NCI-H82 treated with DMSO at 0.1 percent for 48 hours (cell line): ENCODE results near the gene TLE2.
A peak's percentile ranks its signal among the peaks of the same experiment; 100 is the strongest.
"Not testable (repeated sequence)": the region's sequence is repeated elsewhere in the genome, so short reads cannot be mapped to it uniquely, and the experiment has no call there.

Experiments used
- DNase-seq: peaks from one replicate; lab custom pipeline; 2025; ENCODE audit not compliant: unreplicated experiment; lab: John Stamatoyannopoulos, UW

Gene TLE2

GRCh38 chr19:3038214-3038613 is 9.1 kb upstream of the TLE2 start:
- DNase-seq: no peak

DNA sequence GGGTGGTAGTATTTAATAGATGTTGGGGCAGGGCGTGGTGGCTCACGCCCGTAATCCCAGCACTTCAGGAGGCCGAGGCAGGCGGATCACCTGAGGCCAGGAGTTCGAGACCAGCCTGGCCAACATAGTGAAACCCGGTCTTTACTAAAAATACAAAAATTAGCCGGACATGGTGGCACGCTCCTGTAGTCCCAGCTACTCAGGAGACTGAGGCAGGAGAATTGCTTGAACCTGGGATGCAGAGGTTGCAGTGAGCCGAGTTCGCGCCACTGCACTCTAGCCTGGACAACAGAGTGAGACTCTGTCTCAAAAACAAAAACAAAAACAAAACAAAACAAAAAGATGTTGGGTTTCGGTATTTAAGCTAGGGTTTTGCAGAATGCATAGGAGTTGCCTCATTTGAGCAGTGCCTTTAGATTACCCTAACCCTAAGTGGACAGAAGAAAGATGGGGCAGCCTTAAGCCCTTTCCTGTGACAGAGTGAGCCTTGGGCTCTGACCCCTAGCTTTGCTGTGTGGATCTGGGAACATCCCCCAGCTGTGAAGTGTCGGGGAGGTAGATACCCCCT is 8.0 kb upstream of the TLE2 start:
- not testable (repeated sequence) for DNase-seq

DNA sequence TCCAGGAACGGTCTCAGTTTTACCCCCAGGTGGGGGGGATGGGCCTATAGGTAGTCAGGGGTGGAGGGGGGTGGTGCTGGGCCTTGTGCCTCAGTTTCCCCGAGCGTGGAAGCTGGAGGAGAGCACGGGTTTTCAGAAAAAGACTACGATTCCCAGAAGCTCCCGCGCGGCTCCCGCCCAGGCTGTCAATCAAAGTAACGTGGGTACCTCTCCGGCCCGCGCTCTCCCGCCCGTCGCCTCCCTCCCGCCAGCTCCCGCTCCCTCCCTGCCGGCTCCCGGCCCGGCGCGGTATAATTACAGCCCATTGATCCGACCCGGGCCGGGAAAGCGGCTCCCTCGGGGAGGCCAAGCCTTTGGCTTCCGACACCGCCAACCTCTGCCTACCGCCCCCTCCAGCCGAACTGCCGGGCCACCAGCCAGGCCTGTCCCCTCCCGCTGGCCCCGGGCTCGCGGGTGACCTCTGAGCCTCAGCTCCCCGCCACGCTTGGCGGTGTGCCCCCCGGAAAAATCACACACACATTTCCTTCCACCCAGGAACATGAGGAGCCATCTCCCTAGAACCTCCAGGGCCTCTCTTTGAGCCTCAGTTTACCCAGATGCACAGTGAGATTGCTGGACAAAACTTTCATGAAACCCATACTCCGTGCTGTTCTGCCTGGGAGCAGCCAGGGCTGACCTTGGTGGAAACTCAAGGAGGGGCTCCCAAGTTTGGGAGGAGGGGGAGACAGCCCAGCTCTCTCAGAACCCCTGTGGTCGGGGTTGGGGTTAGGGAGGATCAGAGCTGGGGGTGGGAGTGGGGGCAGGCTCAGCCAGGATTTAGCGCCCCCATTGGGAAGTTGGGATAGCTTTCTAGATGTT is 7.3 kb upstream of the TLE2 start:
- DNase-seq: peak; percentile 81

DNA sequence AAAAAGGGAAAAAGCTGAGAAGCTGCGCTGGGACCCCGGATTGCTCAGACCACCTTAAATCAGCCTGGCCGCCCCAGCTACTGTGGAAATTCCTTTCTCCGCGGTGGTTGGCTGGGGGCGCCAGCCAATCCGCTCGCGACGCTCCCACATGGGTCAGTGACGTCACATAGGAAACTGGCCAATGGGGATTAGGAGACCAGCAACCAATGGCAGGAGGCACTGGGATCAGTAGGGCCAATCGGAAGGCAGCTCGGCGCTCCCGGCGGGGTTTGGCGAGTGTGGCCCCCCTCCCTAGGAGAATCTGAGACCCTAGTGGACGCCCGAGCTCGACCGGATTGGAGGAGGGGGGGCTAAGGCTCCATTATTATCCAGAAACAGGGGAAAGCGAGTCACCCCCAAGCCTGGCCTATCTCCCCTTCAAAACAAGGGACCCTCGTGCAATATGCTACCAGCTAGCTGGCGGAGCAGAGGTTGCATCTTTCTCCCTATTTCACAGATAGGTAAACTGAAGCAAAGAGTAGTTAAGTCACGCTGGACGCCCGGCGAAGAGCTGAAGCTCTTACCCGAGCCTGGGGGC is 6.5 kb upstream of the TLE2 start:
- DNase-seq: peak; percentile 97

DNA sequence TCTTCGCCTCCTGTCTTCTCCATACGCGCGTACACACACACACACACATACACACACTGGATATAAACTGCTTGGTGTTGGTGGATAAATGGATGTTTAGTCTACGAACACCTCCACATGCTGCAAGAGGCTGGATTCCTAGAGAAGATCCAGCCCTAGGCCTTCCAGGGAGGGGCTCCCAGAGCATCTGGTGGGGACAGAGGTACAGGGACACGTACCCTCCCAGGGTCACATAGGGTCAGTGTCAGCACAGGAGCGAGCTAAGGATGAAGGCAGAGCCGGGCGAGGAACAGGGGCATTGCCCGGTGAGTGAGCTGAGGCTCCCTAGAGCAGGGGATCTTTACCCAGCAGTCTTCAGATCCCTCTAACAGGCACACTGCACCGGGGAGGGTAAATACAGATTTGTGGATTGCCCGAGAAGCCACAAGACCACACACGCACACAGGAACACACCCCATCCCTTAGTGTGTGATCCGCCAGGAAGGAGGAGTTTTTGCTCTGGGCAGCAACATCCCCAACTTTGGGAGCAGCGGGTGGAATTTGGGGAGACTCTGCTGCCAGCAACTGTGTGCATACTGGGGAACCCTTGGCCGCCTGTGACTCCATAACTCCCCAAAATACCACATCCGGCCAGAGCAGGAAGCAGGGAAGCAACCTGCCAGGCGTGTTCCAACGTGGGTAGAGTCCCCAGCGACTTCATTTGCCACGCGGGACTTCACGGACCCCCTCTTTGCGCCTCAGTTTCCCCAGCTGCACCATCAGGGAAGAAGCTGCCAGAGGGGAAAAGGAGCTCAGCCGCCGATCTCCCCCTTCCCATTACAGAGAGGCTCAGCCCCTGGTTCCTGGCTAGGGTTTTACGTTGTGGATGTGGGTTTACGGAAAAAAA is 5.8 kb upstream of the TLE2 start:
- DNase-seq: no peak

DNA sequence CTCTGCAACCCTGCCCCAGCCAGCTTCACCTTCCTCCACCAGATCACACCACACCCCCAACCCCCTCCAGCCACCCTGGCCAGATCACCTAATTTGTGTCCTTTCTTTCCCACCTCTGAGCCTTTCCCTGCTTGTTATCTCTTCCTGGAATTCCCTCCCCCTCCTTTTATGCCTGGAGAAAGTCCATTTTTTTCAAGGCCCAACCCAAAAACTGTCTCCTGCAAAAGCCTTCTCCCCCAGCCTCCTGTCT is 5.3 kb upstream of the TLE2 start:
- DNase-seq: no peak

DNA sequence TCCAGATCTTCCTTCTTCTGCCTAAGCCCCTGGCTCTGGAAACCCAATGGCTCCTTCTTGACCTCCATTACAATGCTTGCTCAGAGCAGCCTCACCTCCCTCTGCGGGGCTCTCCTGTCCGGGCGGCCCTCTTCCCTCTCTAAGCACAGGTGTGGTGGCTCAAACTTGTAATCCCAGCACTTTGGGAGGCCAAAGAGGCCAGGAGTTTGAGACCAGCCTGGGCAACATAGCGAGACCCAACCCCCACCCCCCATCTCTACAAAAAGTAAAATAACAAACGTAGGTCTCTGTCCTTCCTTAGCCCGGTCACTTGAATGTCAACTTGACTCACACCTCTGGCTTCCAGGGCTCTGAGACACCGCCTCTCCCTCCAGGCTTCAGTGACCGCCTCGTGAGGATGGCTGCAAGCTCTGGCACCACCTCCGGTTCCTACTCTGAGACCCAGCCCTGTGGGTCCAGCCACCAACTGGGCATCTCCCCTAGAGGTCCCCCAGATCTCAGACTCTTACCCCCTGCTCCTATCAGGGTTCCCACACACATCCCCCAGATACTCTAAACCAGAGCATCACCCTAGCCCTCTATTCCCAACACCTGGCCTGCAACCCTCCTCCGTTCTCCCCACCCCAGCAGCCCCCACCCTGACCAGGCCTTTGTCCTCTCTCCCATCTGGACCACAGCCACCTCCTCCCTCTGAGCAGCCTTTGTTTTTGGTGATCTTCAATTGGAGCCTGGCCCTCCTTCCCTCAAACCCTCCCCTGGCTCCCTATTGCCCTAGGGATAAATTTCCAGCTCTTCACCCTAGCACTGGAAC is 4.7 kb upstream of the TLE2 start:
- no peak for DNase-seq

GRCh38 chr19:3031607-3031867 is 2.5 kb upstream of the TLE2 start:
- no peak for DNase-seq

GRCh38 chr19:3028305-3029064 is 595 bp downstream of the TLE2 start:
- no peak for DNase-seq

DNA sequence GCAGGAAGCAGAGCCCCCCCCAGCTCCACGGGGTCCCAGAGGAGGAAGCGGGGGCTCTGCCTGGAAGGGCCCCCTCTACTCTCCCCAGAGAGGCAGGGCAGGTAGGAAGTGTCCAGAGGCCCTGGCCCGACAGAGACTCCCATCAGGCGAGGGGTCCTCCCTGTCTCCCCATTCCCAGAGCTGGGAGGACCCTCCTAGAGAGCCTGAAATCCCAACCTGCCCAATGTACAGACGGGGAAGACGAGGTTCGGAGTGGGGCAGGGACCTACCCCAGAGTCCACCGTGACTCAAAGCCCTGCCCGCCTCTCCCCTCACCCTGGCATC is 1.1 kb downstream of the TLE2 start:
- no peak for DNase-seq

- DNase-seq: no peak
Measured at GRCh38 chr19:3027292-3027691, 1.8 kb downstream of the TLE2 start.

- no peak for DNase-seq
Measured at GRCh38 chr19:3026768-3027167, 2.3 kb downstream of the TLE2 start.

DNA sequence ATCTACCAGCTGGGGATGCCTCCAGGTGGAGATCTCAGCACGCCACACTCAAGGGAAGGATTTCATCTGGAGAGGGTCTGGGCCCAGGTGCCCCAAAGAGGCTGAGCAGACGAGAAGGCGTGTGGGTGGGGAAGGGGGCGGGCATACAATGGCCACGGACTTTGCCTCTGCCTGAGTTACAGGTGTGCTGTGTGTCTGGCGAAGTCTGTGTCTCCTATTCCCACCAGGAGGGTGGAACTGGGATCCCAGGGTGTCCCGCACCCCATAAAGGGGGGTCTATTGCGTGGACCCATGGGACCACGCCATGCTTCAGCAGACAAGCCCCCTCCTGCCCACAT is 3.6 kb downstream of the TLE2 start:
- DNase-seq: no peak

DNA sequence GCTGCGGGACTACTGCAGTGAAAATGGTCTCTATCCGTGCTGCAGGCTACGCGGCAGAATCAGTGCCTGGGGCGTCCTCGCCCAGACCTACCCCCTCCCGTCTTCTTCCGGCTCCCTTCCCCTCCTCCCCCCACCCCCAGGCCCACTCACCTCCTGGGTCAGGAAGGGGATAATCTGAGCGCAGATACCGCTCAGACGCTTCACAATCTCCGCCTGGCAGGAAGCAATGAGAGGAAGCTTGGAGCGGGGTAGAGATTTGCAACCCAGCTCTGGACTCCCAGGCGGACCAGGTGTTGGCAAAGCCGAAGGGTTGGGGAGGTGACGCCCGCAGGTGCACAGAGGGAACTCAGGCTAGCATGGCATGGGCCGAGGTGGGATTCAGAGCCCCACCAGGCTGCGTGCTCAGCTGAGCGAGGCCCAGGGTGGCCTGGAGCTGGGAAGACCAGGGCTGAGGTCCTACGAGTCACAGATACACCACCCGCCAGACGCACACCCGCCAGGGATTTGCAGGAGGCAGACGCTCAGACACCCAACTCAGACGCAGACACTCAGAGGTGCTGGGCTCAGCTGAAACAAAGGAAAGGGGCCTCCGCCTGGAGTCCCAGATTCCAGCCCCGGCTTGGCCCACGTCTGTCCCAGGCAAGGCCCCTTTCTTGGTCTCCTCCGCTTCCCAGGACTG is 4.1 kb downstream of the TLE2 start:
- peak; percentile 14 for DNase-seq

DNA sequence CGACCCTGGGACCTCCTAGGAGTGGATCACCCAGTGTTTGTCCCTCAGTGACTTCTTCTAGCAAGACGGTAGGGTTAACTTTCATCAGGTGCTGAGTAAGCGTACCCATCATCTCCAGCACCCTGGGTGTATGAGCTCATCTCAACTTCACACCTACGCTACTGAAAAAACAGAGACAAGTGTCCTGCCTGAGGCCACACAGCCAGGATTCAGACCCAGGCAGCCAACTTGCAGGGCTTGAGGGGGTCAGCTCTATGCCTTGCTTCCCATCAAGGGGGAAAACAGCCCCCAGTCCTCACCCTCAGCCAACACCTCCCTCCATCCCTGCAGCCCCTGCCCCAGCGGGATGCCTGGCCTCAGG is 4.6 kb downstream of the TLE2 start:
- DNase-seq: no peak

DNA sequence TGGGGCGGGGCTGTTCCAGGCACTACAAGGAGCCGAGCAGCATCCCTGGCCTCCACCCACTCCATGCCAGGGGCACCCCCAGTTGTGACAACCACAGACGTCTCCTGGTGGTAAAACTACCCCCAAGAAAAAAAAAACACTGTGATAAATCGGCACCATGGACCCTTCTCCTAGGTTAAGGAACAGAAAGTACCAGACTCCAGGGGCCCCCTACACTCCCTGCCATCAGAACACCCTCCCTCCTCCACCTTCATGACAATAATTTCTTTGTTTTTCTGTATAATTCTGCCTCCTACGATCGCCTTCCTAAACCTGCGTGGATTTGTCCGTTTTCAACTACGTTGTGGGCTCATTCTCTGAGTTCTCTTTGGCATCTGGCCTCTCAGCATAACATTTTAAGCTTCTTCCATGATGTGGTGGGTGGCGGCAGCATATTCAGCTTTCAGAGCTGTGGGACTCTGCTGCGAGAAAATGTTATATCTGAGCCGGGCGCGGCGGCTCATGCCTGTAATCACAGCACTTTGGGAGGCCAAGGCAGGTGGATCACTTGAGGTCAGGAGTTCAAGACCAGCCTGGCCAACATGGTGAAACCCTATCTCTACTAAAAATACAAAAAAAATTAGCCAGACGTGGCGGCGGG is 8.6 kb downstream of the TLE2 start:
- DNase-seq: no peak

DNA sequence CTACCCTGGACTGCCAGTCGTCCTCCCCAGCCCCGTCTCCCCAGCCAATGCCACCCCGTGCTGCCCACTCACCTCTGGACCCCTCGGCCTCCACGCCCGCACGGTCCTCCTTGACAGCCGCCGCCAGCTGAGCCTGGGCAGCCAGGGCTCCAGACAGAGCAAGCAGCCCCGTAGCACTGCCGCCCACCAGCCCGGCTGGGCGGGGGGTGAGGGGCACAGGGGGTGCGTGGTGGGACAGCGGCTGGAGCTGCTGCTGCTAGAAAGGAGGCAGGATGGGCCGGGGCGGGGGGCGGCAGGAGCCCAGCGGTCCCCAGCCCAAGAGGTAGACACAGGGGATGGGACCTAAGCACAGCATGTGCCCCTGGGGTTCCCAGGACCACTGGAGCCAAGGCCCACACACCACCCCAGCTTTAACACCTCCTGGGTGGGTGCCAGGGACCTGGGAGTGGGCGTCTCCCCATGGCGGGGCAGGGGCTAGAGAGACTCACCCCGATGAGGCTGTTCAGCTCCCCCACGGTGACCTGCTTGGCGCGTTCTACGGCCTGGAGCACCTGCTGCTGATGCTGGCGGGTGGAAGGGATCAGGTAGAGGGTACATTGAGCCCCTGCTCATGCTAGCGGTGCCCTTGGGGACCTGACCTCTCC is 9.7 kb downstream of the TLE2 start:
- no peak for DNase-seq

GRCh38 chr19:3017923-3018322 is 11.2 kb downstream of the TLE2 start:
- no peak for DNase-seq
